GM18951 (cell line): Measurements from ENCODE around the gene BANP.
"Not testable (repeated sequence)": the region's sequence is repeated elsewhere in the genome, so short reads cannot be mapped to it uniquely, and the experiment has no call there.

Experiments used
- POLR2A ChIP-seq: IDR thresholded peaks from 4 replicates; pipeline ENCODE4 v1.6.1; 2011; ENCODE audit warnings: mild to moderate bottlenecking; ENCODE audit not compliant: insufficient read length, insufficient read depth; ENCODE audit errors: extremely low read depth
- in situ Hi-C: fragments of 300-500 bp; cut with MboI; formaldehyde crosslinking; loops from one replicate; pipeline ENCODE4 v1.12.0; 2022; ENCODE audit warnings: low sequenced_read_pairs, mixed read lengths, inconsistent platforms; ENCODE audit not compliant: unreplicated experiment

The BANP gene

DNA sequence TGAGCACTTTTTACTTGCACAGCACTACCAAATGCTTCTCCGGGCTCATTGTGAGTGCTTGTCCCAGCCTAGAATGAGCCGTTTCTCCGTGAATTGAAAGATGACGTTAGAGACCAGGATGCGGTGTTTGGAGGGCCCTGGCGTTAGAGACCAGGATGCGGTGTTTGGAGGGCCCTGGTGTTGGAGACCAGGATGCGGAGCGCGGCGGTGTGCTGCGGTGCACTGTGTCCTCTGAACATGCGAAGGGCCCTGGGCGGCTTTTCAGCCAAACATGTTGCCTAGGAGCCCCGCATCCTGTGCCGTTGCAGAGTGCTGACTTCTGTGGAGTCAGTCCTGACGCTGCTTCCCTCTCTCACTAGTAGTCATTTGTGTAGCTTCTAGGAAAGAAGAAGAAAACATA is 42.7 kb downstream of the BANP start:
- no peak for TF ChIP-seq POLR2A
- in situ Hi-C loops: no loop called here

DNA sequence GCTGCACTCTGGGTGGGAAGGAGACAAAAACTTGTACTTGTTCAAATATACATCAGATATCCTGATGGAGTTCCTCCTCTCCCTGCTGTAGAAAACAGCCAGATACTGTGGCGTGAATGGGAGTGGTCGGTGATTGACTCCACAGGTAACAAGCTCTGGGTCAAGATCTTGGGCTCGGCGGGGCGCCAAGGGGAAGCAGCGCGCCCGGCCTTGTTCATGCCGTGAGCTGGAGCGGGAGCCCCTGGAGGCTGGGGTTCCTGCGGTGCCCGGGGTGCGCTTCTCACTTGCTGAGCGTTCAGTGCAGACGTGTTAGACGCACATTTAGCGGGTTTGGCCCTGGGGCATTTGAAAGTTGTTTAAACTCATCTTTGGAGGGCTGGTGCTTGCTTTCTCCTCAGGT is 44.4 kb downstream of the BANP start:
- in situ Hi-C loops: no loop called here
- no peak for TF ChIP-seq POLR2A

DNA sequence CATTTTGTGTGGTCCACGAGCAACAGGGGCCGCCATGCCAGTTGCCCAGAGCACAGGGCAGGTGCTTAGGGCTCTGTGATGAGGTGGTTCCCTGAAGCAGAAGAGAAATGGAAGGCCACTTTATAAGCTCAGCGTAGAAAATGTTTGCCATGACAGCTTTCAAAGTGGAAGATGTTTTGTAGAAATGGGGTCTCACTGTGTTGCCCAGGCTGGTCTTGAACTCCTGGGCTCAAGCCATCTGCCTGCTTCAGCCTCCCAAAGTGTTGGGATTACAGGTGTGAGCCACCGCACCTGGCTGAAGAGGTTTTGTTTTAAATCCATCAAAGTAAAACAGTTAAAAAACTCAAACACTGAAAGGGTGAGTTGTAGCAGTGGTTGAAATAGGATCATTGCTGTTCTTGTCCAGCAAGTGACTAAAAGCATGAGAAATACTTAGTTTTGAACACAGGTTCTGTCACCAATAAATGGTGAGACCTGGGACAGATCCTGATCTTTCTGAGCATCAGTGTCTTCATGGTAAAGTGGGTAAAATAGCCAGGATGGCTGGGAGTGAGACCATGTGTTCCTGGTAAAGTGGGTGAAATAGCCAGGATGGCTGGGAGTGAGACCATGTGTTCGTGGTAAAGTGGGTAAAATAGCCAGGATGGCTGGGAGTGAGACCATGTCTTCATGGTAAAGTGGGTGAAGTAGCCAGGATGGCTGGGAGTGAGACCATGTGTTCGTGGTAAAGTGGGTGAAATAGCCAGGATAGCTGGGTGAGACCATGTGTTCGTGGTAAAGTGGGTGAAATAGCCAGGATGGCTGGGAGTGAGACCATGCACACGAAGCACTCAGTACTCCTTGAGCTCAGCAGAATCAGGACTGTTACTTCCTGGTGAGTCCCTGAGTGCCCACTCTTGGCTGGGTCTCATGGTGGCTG is 46.0 kb downstream of the BANP start:
- in situ Hi-C loops: no loop called here
- no peak for TF ChIP-seq POLR2A

DNA sequence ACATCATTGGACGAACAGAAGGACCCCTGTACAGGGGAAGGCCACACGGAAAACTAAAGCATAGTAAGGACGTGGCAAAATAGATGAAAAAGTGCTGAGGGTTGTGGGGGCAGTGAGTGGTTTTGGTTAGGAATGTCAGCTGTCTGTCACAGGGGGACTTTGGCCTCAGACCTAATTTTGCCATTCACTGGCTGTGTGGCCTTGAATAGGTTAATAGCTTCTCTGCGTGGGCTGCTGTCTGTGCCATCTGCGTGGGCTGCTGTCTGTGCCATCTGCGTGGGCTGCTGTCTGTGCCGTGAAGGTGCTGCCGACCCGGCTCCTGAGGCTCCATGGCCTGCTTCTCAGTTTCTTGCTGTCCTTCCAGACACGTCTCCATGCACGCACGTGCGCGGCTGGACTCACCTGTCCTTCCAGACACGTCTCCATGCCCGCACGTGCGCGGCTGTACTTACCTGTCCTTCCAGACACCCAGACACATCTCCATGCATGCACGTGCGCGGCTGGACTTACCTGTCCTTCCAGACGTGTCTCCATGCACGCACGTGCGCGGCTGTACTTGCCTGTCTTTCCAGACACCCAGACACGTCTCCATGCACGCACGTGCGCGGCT is 47.1 kb downstream of the BANP start:
- in situ Hi-C loops: not testable (repeated sequence)

DNA sequence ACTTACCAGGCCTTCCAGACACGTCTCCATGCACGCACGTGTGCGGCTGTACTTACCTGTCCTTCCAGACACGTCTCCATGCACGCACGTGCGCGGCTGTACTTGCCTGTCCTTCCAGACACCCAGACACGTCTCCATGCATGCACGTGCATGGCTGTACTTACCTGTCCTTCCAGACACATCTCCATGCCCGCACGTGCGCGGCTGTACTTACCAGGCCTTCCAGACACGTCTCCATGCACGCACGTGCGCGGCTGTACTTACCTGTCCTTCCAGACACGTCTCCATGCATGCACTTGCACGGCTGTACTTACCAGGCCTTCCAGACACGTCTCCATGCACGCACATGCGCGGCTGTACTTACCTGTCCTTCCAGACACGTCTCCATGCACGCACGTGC is 47.8 kb downstream of the BANP start:
- in situ Hi-C loops: not testable (repeated sequence)

DNA sequence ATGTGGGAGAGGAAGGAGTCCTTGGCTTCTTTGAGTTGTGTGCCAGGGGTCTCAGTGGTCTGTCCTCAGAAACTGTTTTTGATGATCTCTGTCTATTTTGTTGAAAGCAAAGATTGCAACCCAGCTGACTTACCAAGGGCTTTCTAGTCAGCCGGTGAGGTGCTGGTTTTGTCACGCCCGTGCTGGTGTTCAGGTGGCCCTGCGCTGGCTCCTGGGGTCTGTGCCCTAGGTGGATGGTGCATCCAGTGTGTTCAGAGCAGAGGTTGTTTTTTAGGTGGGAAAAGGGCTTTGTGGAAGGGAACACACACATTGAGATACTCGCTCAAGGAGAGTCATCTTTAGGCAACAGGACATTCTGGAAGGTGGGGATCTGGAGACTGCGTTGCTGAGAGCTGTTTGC is 51.0 kb downstream of the BANP start:
- TF ChIP-seq POLR2A: no peak
- in situ Hi-C loops: no loop called here

DNA sequence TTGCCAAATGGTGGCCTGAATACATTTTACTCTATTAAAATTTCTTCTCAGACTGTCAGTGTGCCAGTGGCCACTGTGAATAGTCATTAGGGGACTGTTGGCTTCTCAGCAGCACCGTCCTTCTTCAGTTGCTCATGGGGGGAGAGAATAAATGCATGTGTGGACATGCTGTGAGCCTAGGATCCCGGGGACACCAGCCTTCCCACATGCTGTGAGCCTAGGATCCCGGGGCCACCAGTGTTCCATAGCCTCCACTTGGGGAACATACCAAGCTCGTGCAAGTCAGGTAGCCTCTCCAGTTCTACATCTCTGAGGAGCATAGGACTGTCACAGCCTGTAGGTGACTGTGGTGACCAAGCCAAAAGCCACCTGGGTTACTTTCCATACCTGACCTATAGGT is 51.5 kb downstream of the BANP start:
- TF ChIP-seq POLR2A: no peak
- in situ Hi-C loops: no loop called here

DNA sequence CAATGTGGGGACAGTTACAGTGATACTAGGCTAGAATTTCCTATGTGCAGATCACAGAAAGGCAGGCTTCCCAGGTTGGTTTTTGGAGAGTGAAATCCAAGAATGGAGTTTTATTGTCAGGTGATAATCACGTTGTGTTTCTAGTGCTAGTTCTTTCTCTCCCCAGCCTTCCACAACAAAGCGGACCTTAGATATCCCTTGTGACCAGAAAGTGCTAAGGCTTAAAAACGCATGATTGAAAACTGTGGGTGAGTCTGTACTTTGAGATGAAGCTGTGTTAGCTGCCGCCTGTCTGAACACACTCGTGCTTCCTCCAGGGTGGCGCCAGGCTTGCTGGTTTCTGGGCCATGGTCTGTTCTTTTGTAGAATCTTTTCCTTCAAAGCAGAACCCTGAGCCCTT is 52.1 kb downstream of the BANP start:
- in situ Hi-C loops: no loop called here
- no peak for TF ChIP-seq POLR2A

DNA sequence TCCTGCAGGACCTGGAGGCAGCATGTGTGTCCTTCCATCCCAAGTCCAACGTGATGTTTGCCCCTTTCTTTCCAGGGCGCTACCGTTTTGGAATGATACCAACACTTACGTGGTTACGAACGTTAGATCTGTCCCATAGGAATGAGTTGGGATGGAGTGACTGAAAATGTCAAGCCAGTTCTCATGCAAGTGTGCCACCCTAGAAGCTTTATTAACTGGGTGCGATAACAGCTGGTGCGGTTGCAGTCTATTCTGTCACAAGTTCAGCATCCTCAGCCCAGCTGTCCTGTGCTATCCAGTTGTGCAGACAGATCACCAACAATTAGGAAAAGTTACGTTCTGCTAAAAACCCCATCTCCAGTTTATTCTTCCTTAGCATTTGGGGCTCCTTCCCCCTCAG is 52.5 kb downstream of the BANP start:
- in situ Hi-C loops: no loop called here
- no peak for TF ChIP-seq POLR2A

DNA sequence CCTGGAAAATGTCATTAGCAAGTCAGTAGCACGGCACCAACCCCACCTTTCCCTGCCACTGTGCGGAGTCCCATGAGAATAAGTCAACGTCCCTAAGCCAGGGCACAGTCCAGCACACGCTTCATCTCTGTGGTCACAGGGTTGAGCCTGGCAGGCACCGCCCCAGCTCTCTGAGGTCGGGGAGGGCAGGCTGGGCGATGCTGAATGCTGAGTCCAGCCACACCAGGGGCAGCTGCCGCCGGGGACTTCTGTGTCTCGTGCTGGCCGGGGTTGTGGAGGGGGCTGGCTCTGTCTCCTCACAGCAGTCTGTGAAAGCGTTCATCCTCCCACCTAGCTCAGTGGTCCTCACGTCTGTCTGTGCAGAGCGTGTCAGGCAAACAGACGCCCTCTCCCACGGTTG is 53.2 kb downstream of the BANP start:
- no peak for TF ChIP-seq POLR2A
- in situ Hi-C loops: no loop called here

DNA sequence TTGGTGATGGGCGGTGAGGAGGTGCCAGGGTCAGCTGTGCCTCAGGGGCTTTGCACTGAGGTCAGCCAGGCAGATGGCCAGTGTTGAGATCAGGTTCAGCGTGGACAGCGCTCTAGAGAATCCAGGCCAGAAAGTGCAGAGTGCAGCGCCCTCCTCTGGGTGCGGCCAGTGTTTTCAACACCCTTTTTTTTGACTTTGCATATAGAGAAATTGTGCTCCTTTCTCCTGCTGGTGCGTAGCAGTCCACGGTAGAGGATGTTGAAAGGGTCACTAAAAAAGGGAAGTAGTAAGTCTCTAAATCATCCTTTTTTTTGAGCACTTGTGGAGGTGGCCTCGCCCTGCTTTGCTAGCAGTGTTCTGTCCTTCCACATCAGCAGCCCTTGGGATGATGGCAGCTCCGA is 53.9 kb downstream of the BANP start:
- in situ Hi-C loops: no loop called here

DNA sequence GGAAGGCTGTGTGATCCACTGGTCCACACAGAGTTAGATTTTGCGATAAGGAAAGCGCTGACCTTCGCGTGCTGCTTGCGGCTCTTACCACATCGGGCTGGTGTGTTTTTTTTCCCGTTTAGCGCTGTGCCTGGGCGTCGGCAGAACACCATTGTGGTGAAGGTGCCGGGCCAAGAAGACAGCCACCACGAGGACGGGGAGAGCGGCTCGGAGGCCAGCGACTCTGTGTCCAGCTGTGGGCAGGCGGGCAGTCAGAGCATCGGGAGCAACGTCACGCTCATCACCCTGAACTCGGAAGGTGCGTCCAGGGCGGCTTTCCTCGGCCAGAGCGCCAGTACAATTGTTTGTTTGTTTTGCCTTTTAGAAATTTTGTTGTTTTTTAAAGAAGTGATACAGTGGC is 54.7 kb downstream of the BANP start:
- in situ Hi-C loops: no loop called here
- TF ChIP-seq POLR2A: no peak

More for the DNA sequence above, 53.9 kb downstream of the BANP start:
- no peak for TF ChIP-seq POLR2A

DNA sequence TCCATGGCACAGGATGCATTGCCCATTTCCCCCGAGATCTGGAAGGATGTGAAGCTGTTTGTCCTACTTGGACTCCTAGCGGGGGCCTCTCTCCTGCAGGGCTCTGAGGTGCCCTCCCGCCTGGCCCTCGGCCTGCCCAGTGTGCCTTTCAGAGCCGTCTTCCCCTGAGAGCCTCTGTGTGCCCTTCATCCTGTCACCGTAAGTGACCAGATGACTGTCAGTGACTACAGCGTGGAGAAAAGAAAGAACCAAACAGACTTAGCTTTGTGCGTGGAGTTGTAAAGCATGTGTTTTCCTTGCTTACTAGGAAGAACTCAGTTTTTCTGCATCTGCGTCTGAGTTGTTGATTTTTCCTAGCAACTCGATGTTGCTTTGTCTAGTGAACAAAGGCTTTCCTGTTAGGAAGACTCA is 56.1 kb downstream of the BANP start:
- in situ Hi-C loops: no loop called here
- TF ChIP-seq POLR2A: no peak

DNA sequence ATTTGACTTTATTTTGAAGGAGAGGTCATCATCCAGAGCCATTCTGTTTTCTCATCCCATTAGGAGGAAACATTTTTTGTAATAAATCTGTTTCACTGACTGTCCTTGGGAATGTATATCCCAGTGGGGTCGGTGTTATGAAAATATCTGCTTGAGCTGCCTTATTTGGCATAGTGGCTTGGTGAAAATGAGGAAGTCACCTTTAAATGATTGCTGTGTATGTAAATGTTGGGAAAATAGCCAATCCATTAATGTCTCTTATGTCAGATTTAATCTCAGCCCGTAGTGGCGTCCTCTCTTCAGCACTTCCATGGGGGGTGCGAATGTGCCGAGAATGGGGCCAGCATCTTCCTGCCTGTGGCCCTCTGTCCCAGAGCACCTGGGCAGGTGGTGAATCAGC is 57.6 kb downstream of the BANP start:
- TF ChIP-seq POLR2A: no peak
- in situ Hi-C loops: no loop called here
